Measurements from ENCODE around the gene CHD8.

The CHD8 gene

DNA sequence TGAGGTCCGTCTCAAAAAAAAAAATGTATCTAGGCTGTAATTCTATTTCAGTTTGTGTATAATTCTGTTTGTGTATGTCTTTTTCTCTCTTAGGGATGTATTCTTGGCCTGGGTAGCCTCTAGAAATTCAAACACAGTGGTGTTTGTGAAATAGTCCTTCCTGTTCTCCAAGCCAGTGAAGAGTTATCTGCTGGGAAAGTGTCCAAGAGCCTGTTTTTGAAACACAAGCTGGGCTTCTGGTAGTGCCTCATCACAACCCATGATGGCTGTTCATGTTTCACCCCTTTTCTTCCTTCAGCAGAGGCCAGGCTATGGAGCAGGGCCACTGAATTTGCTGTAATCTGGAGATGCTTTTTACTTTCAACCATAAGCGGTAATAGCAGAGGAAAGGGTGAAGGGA lies 40.5 kb upstream of the CHD8 start:
- TF ChIP-seq, protein P1, sequence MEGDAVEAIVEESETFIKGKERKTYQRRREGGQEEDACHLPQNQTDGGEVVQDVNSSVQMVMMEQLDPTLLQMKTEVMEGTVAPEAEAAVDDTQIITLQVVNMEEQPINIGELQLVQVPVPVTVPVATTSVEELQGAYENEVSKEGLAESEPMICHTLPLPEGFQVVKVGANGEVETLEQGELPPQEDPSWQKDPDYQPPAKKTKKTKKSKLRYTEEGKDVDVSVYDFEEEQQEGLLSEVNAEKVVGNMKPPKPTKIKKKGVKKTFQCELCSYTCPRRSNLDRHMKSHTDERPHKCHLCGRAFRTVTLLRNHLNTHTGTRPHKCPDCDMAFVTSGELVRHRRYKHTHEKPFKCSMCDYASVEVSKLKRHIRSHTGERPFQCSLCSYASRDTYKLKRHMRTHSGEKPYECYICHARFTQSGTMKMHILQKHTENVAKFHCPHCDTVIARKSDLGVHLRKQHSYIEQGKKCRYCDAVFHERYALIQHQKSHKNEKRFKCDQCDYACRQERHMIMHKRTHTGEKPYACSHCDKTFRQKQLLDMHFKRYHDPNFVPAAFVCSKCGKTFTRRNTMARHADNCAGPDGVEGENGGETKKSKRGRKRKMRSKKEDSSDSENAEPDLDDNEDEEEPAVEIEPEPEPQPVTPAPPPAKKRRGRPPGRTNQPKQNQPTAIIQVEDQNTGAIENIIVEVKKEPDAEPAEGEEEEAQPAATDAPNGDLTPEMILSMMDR (IDR thresholded peaks at IDR 0.05; ENCODE audit: low read length), result no peak
- no peak for TF ChIP-seq EZH2 (optimal IDR thresholded peaks at IDR 0.05; ENCODE audit: low read depth, low read length)
- no peak for TF ChIP-seq EZH2phosphoT487 (IDR thresholded peaks at IDR 0.05; ENCODE audit: low read length)
- H3K9ac ChIP-seq (ENCODE audit: low read length), result no peak overlapping the region
- H3K4me1 ChIP-seq (ENCODE audit: low read length), result no peaks in the 10 kb centered on the region
- H3K79me2 ChIP-seq (ENCODE audit: low read length), result no peaks in the 10 kb centered on the region
- DNase-seq, result no peak
- H3K27me3 ChIP-seq (replicated peaks; ENCODE audit: insufficient read depth, low read length), result no peaks in the 10 kb centered on the region
- H3K27ac ChIP-seq (ENCODE audit: low read length), result no peak overlapping the region
- no peaks in the 10 kb centered on the region for H4K20me1 ChIP-seq (ENCODE audit: insufficient read depth, low read length)
- no peaks in the 10 kb centered on the region for H3K9me2 ChIP-seq (replicated peaks; ENCODE audit: insufficient read depth, low read length)
- H2AFZ ChIP-seq (ENCODE audit: low read length), result no peak overlapping the region
- no peak overlapping the region for H3K4me3 ChIP-seq (ENCODE audit: low read length)
- no peaks in the 10 kb centered on the region; the same call in 1 of the 2 replicates for H3K36me3 ChIP-seq (replicated peaks; ENCODE audit: insufficient read depth, low read length)
- H3K4me2 ChIP-seq (ENCODE audit: low read depth, low read length), result no peak overlapping the region
- no peaks in the 10 kb centered on the region for H3K9me3 ChIP-seq (replicated peaks; ENCODE audit: insufficient read depth, low read length)
- peaks cover 6% of the 10 kb centered on the region; the same call in 1 of the 2 replicates for H3F3A ChIP-seq (ENCODE audit: insufficient read depth, low read length)

DNA sequence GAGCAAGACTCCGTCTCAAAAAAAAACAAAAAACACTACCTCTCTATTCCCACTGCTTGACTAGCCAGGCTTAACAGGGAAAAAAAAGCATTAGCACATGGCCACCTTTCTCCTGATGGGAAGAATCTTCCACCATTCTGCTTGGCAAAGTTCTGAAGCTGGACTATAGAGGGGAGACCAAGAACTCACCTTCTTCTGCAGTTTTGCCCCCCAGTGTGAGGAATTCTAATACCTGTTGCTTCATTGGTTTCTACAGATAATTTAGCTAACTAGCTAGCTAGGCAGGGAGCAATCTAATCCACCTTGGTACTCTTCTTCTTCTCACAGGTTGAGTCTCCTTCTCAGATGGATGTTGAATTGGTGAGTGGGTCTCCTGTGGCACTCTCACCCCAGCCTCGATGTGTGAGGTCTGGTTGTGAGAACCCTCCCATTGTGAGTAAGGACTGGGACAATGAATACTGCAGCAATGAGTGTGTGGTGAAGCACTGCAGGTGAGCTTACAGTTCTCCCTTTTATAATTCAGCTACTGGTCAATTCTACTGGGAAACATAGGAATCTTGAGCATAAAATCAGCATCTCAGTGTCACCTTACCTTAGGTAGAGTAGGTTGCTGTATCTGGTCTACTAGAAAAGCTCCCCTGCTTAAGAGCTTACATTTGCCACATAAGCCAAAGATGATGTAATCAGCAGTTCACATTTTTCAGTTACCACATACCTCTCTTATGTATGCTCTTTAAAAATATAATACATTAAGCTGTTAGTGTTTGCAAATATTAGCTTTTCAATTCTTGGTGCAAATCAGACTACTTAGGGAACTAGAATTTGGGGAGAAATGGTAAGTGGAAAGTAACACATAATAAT lies 39.2 kb upstream of the CHD8 start:
- no peaks in the 10 kb centered on the region; the same call in 1 of the 2 replicates for H3K36me3 ChIP-seq (replicated peaks; ENCODE audit: insufficient read depth, low read length)
- H3K4me1 ChIP-seq (ENCODE audit: low read length), result no peaks in the 10 kb centered on the region
- no peak overlapping the region for H3K4me3 ChIP-seq (ENCODE audit: low read length)
- H3K4me2 ChIP-seq (ENCODE audit: low read depth, low read length), result no peak overlapping the region
- H3K9me2 ChIP-seq (replicated peaks; ENCODE audit: insufficient read depth, low read length), result no peaks in the 10 kb centered on the region
- no peak overlapping the region for H3K9ac ChIP-seq (ENCODE audit: low read length)
- no peak overlapping the region for H3K27ac ChIP-seq (ENCODE audit: low read length)
- H3F3A ChIP-seq (ENCODE audit: insufficient read depth, low read length), result peaks cover 6% of the 10 kb centered on the region; the same call in 1 of the 2 replicates
- no peaks in the 10 kb centered on the region for H3K79me2 ChIP-seq (ENCODE audit: low read length)
- no peaks in the 10 kb centered on the region for H3K9me3 ChIP-seq (replicated peaks; ENCODE audit: insufficient read depth, low read length)
- TF ChIP-seq EZH2 (optimal IDR thresholded peaks at IDR 0.05; ENCODE audit: low read depth, low read length) (no peak), EZH2phosphoT487 (IDR thresholded peaks at IDR 0.05; ENCODE audit: low read length) (no peak)
- TF ChIP-seq, protein P1 (IDR thresholded peaks at IDR 0.05; ENCODE audit: low read length), result no peak
- no peak for DNase-seq
- H3K27me3 ChIP-seq (replicated peaks; ENCODE audit: insufficient read depth, low read length), result no peaks in the 10 kb centered on the region
- H4K20me1 ChIP-seq (ENCODE audit: insufficient read depth, low read length), result no peaks in the 10 kb centered on the region
- H2AFZ ChIP-seq (ENCODE audit: low read length), result no peak overlapping the region

DNA sequence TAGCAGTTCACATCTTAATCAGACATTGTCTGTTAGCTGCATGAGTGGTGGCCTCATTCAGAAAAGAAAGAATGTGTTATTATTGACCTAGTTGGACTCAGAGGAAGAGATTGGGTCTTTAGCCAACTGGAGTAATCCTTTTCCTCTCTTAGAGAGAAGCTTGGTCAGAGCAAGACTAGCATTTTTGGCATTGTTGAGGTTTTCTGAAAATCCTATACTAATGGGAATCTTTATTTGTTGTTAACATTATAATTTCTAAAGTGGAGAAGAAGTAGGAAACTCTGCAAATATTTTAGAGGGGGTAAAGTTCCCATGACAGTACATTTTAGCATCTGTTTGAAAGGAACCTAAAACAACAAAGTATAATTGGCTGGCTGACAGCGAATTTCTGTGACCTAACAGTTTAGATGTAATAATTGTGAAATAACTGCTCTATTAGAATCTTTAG lies 30.7 kb upstream of the CHD8 start:
- TF ChIP-seq EZH2phosphoT487 (IDR thresholded peaks at IDR 0.05; ENCODE audit: low read length) (no peak), EZH2 (optimal IDR thresholded peaks at IDR 0.05; ENCODE audit: low read depth, low read length) (no peak)
- TF ChIP-seq, protein P1 (IDR thresholded peaks at IDR 0.05; ENCODE audit: low read length), result no peak
- Histone ChIP-seq H3K9ac (ENCODE audit: low read length) (no peak overlapping the region), H4K20me1 (ENCODE audit: insufficient read depth, low read length) (no peaks in the 10 kb centered on the region), H3K27me3 (replicated peaks; ENCODE audit: insufficient read depth, low read length) (no peaks in the 10 kb centered on the region), H3K9me2 (replicated peaks; ENCODE audit: insufficient read depth, low read length) (no peaks in the 10 kb centered on the region), H2AFZ (ENCODE audit: low read length) (no peak overlapping the region), H3K79me2 (ENCODE audit: low read length) (peaks cover 2% of the 10 kb centered on the region; the same call in 1 of the 2 replicates), H3F3A (ENCODE audit: insufficient read depth, low read length) (no peaks in the 10 kb centered on the region), H3K9me3 (replicated peaks; ENCODE audit: insufficient read depth, low read length) (no peaks in the 10 kb centered on the region), H3K4me1 (ENCODE audit: low read length) (no peaks in the 10 kb centered on the region), H3K36me3 (replicated peaks; ENCODE audit: insufficient read depth, low read length) (no peaks in the 10 kb centered on the region), H3K4me3 (ENCODE audit: low read length) (no peak overlapping the region), H3K4me2 (ENCODE audit: low read depth, low read length) (no peak overlapping the region), H3K27ac (ENCODE audit: low read length) (no peak overlapping the region)
- no peak for DNase-seq

Measured in MM.1S (cell line).